Cardiac muscle cell (in vitro differentiated cells and primary cell): ENCODE measurements around the gene IGSF9. TPM values are rescaled to one million over a fixed set of nuclear protein-coding genes. Genes with fewer than 3 reads are reported as not detected.

Experiments
- DNase-seq, 2 donors: peaks; one replicate each; pipeline versions ENCODE4 v3.0.0 to v3.0.0-alpha.2; 2010 to 2017; ENCODE audit warnings: low read depth in 1 of 2, low spot score in 1 of 2
- H3K27ac ChIP-seq: fragments of 200-600 bp; sonication (generic); 2 replicates; pipeline ENCODE4 v1.5.1; 2016
- H3K27me3 ChIP-seq: fragments of 200-600 bp; sonication (generic); 2 replicates; pipeline ENCODE4 v1.6.0; 2016; ENCODE audit warnings: control low read depth
- H3K36me3 ChIP-seq: fragments of 200-600 bp; sonication (generic); 2 replicates; pipeline ENCODE4 v1.5.1; 2016; ENCODE audit warnings: control low read depth
- H3K4me1 ChIP-seq: fragments of 200-600 bp; sonication (generic); 2 replicates; pipeline ENCODE4 v1.8.1; 2017; ENCODE audit warnings: low read depth, mild to moderate bottlenecking, mixed run types
- H3K4me3 ChIP-seq: fragments of 200-600 bp; sonication (generic); 2 replicates; pipeline ENCODE4 v1.5.1; 2016; ENCODE audit warnings: mild to moderate bottlenecking
- H3K9me3 ChIP-seq: fragments of 200-600 bp; sonication (generic); 2 replicates; pipeline ENCODE4 v1.5.1; 2017; ENCODE audit warnings: low read depth, mild to moderate bottlenecking, control low read depth
- polyA plus RNA-seq: library from polyadenylated mRNA; unstranded; fragments of >200 nt; fragmentation: Nextera tagmentation; extraction: Ambion mirVana; gene quantifications from 2 replicates; pipeline ENCODE4 v1.2.1, GENCODE V29; 2016
- total RNA-seq: library from RNA; depleted of rRNA; stranded (reverse); fragments of >200 nt; gene quantifications from 2 replicates; pipeline ENCODE4 v1.2.3, GENCODE V29; 2016
- TF ChIP-seq, protein P1 (sequence below): IDR thresholded peaks from 2 replicates; pipeline ENCODE4 v1.5.1; 2012; ENCODE audit warnings: low read depth, mild to moderate bottlenecking, low read length

The IGSF9 gene
- total and polyA plus RNA-seq, 2 experiments from 2014 or later, result 1.7 to 2.3 TPM

DNA sequence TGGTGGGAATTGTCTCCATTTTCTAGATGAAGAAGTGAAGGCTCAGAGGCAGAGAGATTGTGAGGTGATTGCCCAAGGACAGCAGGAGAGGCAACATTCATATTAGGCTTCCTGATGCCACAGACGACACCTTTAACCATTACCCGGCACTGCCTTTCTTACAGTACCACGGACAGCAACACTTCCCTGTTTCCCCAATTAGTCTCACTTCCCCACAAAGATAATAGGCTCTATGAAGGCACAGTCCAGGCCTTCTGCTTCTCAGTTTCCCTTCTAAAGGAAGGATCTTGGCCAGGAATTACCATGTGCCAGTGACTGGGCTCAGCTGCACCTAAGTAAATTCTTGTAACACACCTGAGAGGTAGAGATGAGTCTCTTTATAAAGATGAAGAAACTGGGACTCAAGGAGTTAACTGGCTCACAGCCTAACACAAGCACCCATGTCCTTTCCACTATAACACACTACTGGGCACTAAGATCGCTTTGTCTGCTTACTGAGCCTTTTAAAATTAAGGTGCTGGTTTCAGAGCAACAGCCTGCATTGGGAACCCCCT, 9.6 kb downstream of the IGSF9 start:
- no peak overlapping the region for H3K27ac ChIP-seq

DNA sequence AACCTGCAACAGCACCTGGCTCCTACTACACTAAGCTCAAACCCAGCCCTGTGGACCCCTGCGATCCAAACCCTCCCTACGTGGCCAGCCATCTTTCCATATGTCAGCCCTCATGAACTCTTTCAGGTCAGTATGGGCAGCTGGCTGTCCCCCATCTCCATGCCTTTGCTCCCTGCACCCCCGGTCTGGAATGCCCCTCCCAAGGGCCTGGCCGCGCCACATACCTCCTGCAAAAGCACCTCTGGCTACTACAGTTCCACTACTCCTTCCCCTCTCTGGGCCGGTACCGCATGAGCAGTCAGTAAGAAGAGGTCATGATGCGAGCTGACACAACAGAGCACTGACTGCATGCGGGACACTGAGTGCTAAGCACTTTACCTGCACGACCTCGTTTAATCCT, 10.1 kb downstream of the IGSF9 start:
- DNase-seq, result no peak
- H3K27me3 ChIP-seq, result no peaks in the 10 kb centered on the region

More for the DNA sequence above, 9.6 kb downstream of the IGSF9 start:
- Histone ChIP-seq H3K4me1 (peaks cover 6% of the 10 kb centered on the region), H3K36me3 (no peaks in the 10 kb centered on the region), H3K4me3 (no peak overlapping the region), H3K9me3 (no peaks in the 10 kb centered on the region), H3K27me3 (no peaks in the 10 kb centered on the region)
- peak in 1 of 2 donors; percentile 64 for DNase-seq
- TF ChIP-seq, protein P1, sequence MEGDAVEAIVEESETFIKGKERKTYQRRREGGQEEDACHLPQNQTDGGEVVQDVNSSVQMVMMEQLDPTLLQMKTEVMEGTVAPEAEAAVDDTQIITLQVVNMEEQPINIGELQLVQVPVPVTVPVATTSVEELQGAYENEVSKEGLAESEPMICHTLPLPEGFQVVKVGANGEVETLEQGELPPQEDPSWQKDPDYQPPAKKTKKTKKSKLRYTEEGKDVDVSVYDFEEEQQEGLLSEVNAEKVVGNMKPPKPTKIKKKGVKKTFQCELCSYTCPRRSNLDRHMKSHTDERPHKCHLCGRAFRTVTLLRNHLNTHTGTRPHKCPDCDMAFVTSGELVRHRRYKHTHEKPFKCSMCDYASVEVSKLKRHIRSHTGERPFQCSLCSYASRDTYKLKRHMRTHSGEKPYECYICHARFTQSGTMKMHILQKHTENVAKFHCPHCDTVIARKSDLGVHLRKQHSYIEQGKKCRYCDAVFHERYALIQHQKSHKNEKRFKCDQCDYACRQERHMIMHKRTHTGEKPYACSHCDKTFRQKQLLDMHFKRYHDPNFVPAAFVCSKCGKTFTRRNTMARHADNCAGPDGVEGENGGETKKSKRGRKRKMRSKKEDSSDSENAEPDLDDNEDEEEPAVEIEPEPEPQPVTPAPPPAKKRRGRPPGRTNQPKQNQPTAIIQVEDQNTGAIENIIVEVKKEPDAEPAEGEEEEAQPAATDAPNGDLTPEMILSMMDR, result no peak

DNA sequence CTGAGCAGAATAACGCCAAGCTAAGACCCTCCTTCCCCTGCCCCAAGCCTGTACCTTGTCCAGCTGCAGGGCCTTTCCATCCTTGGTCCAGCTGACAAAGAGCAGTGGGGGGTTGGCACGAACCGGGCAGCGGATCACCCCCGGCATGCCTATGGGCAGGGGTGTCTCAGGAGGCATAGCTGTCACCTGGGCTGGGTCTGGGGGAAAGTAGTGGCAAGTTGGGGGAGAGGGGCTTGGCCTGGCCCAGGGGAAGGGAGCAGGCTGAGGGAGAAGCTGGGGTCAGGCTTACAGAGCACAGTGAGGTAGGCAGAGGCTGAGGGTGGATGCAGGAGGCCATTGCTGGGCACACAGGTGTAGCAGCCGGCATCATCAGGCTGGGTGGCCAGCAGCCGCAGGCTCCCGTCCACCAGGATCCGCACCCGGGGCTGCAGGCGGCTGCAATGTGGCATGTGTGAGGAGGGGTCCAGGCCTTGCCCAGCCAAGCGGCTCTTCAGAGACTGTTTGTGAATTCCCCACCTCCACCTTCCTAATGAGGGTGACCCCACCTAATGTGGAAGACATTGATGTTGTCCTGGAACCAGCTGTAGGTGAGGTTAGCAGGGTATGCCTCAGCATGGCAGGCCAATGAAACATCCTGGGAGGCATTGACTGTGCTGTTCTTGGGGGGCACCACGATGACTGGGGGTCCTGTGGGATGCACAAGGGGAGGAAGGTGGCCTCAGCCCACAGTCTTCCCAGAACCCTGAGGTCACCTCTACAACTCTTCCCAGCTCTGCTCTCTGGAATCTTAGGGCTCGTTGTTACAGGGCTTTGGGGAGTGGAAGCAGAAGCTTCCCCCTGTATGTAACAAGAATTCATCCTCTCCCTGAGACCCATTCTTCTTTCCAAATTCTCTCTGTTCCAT, 11.0 kb downstream of the IGSF9 start:
- DNase-seq, result no peak
- TF ChIP-seq, protein P1, result no peak
- no peaks in the 10 kb centered on the region for H3K27me3 ChIP-seq
- H3K4me1 ChIP-seq, result peaks cover 6% of the 10 kb centered on the region
- H3K9me3 ChIP-seq, result no peaks in the 10 kb centered on the region
- H3K27ac ChIP-seq, result no peak overlapping the region
- H3K4me3 ChIP-seq, result no peak overlapping the region
- H3K36me3 ChIP-seq, result no peaks in the 10 kb centered on the region

More for the DNA sequence above, 10.1 kb downstream of the IGSF9 start:
- Histone ChIP-seq H3K4me3 (no peak overlapping the region), H3K9me3 (no peaks in the 10 kb centered on the region), H3K36me3 (no peaks in the 10 kb centered on the region), H3K4me1 (peaks cover 6% of the 10 kb centered on the region), H3K27ac (no peak overlapping the region)
- TF ChIP-seq, protein P1, result no peak

DNA sequence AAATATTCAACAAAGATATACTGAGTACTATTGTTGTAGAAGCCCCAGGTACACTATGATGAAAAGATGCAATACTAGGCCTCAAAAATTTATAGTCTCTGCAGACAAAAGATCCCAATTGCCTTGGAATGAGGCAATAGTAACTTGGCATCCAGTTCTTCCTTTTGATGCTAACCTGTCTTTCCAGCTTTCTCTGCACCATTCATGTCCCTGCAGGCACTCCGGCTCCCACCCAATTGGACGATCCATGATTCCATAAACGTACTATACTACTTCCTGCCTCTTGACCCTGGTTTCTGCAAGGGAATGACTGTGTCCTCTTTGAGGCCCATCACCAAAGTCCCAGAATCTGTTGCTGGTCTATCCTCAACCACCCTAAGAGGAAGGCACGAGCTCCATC, 12.1 kb downstream of the IGSF9 start:
- Histone ChIP-seq H3K4me3 (no peak overlapping the region), H3K27ac (no peak overlapping the region), H3K9me3 (no peaks in the 10 kb centered on the region), H3K36me3 (no peaks in the 10 kb centered on the region), H3K27me3 (no peaks in the 10 kb centered on the region), H3K4me1 (peaks cover 6% of the 10 kb centered on the region)
- TF ChIP-seq, protein P1, result no peak
- DNase-seq, result no peak

DNA sequence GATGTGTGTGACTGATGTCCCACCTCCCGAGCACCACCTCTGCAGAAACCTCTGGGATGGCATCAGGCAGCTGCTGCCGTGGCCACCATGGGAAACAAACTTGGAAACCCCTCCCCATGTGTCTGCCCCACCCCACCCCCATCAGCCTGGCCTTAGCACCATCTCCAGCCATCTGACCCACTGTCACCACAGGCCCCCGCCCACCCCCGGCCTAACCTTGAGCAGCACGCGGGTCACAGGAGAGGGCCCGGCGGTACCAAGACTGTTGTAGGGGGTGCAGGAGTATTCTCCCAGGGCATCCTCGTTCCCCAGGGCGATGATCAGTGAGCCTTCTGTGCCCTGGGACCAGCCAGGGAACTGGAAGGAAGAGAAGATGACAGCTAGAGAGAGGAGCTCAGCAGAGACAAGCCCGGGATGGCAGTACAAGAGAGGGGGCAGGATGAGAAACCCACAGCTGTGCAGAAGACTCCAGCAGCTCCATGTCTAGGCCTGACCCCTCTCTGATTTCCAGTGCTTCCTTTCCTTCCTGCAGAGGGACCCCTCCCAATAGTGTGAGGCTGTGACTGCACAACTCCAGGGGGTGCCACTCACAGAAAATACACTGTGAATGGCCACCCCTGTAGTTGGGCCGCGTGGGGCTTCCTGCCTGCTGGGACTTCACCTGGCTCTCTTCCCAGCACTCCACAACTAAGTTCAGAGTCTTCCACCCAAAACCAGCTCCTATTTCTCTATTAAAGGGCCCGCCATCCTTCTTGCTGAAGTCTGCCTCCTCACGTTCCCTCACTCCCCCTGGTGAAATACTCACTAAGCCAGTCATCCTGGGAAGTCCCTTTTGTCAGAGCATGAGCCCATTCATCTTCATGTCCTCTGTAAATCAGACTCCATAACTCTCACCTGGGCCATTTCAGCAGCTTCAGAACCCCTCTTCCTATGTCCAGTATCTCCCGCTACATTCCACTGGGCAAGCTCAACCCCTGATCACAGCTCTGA, 12.8 kb downstream of the IGSF9 start:
- Histone ChIP-seq H3K36me3 (no peaks in the 10 kb centered on the region), H3K4me1 (peaks cover 6% of the 10 kb centered on the region), H3K4me3 (no peak overlapping the region), H3K27ac (no peak overlapping the region), H3K9me3 (no peaks in the 10 kb centered on the region), H3K27me3 (no peaks in the 10 kb centered on the region)
- TF ChIP-seq, protein P1, result no peak
- DNase-seq, result no peak
